CD4-positive, alpha-beta T cell (primary cell): ENCODE data around the gene DISP3. TPM values are rescaled to one million over a fixed set of nuclear protein-coding genes. Genes with fewer than 3 reads are reported as not detected.

Experiments
- ATAC-seq: fragments of 200-7000 bp; cut with Tn5 transposase; one replicate; pipeline ENCODE4 v1.10.0; 2022; ENCODE audit warnings: mild to moderate bottlenecking; ENCODE audit not compliant: poor library complexity
- CTCF ChIA-PET: fragments of 350-600 bp; sonication (Branson Sonifier 250); formaldehyde crosslinking; loops from one replicate; lab custom pipeline; 2021; ENCODE audit warnings: antibody characterized with exemption, inconsistent platforms; lab: Charles Lee
- POLR2A ChIA-PET: fragments of 350-600 bp; sonication (Branson Sonifier 250); formaldehyde crosslinking; loops from one replicate; lab custom pipeline; 2021; ENCODE audit warnings: antibody characterized with exemption, inconsistent platforms; lab: Charles Lee
- DNase-seq, 14 experiments: peaks; one replicate each; pipeline ENCODE4 v3.0.0-alpha.2; 2013 to 2020; ENCODE audit warnings: mixed read lengths in 2 of 14
- H3K27ac ChIP-seq, 2 donors: one replicate each; pipeline versions ENCODE4 v1.5.1 to v1.7.0; 2013; ENCODE audit warnings: low read length in 2 of 2, low read depth in 1 of 2, mild to moderate bottlenecking in 1 of 2
- H3K27me3 ChIP-seq, 2 experiments: 1 replicate in 1 of 2; 2 replicates in 1 of 2; pipeline versions ENCODE4 v1.6.1 to v1.7.0; 2013; ENCODE audit warnings: low read length in 2 of 2, control low read depth in 1 of 2, mild to moderate bottlenecking in 1 of 2, moderate library complexity in 1 of 2; ENCODE audit not compliant: insufficient read depth in 2 of 2, control insufficient read depth in 1 of 2
- H3K36me3 ChIP-seq: one replicate; pipeline ENCODE4 v1.6.1; 2013; ENCODE audit warnings: low read length, control low read depth; ENCODE audit not compliant: insufficient read depth
- H3K4me1 ChIP-seq: one replicate; pipeline ENCODE4 v1.6.1; 2013; ENCODE audit warnings: low read length, control low read depth; ENCODE audit not compliant: insufficient read depth
- H3K4me3 ChIP-seq: one replicate; pipeline ENCODE4 v1.5.1; 2013; ENCODE audit warnings: mild to moderate bottlenecking, low read length, moderate library complexity
- H3K9me3 ChIP-seq, 2 experiments: 1 replicate in 1 of 2; 2 replicates in 1 of 2; pipeline versions ENCODE4 v1.6.1 to v1.7.0; 2013; ENCODE audit warnings: low read length in 2 of 2, mild to moderate bottlenecking in 2 of 2, control low read depth in 1 of 2, moderate library complexity in 1 of 2; ENCODE audit not compliant: control insufficient read depth in 1 of 2, insufficient read depth in 1 of 2
- H3K27ac Mint-ChIP-seq: one replicate; pipeline ENCODE4 v1.8.0; 2020; ENCODE audit warnings: mixed read lengths
- H3K27me3 Mint-ChIP-seq: one replicate; pipeline ENCODE4 v1.8.0; 2021; ENCODE audit warnings: mixed read lengths
- H3K36me3 Mint-ChIP-seq: one replicate; pipeline ENCODE4 v1.8.0; 2021; ENCODE audit warnings: low read depth, mixed read lengths
- H3K4me1 Mint-ChIP-seq: one replicate; pipeline ENCODE4 v1.8.0; 2021; ENCODE audit warnings: low read depth, mixed read lengths
- H3K4me3 Mint-ChIP-seq: one replicate; pipeline ENCODE4 v1.8.0; 2020; ENCODE audit warnings: mild to moderate bottlenecking, mixed read lengths
- H3K9me3 Mint-ChIP-seq: one replicate; pipeline ENCODE4 v1.8.0; 2020; ENCODE audit warnings: mixed read lengths
- intact Hi-C, 2 experiments: fragments of 100-400 bp; cut with DNase I in 1 of 2; cut with micrococcal nuclease in 1 of 2; formaldehyde crosslinking; loops; one replicate each; pipeline versions ENCODE4 v1.15.1 to v1.9.0; 2023 to 2025; cut with DNase I, micrococcal nuclease
- total RNA-seq, 174 experiments: library from RNA in 2 of 174; stranded (reverse) in 2 of 174; gene quantifications; one replicate each; pipeline ENCODE4 v1.2.3 and lab custom pipeline; 2021 to 2026
- TF ChIP-seq, protein P1 (sequence below): fragments of 200-600 bp; IDR thresholded peaks from one replicate; pipeline ENCODE4 v1.8.0; 2022; ENCODE audit warnings: antibody characterized with exemption, mild to moderate bottlenecking

DISP3 gene
- total RNA-seq, 2 experiments from 2014 or later, result 0.55 to 0.56 TPM

DNA sequence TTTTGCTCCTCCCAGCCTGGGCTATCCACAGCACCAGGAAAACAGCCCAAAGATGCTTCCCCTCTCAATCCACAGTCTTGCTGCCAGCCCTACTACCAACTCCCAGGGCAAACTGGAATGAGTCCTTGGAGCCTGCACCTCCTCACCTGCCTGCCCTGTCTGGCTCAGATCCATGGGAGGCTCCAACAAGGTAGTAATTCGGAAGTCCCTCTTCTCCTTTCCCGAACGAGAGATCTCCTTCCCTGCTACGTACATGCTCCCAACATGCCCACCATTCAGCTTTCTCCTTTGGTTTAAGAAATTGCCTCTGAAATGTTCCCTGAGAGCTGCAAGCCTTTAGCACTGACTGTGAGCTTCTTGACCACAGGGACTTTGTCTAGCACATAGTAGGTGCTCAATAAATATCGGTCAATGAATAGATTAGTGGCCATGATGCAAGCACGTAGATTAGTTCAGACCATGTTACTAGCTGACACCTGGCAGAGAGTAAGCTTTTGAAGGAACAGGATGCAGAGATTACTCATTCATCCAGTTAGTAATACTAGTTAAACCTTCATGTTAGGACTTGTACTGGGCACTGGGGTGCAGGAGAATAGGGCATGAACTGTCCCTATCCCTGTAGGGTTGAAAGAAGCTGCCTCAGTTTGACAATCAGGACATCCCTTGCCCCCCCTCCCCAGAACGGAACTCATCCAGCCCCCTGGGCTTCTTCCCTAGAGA is 80.1 kb downstream of the DISP3 start:
- ATAC-seq, result no peak
- H3K9me3 ChIP-seq, result peaks cover 0 to 7% of the 10 kb centered on the region in 2 experiments
- H3K4me3 ChIP-seq, result no peak overlapping the region
- no peaks in the 10 kb centered on the region for H3K36me3 Mint-ChIP-seq
- DNase-seq, result no peak
- peaks cover 80% of the 10 kb centered on the region for H3K27me3 Mint-ChIP-seq
- no peak overlapping the region for H3K27ac Mint-ChIP-seq
- H3K9me3 Mint-ChIP-seq, result no peaks in the 10 kb centered on the region
- CTCF ChIA-PET, result no interaction called here
- TF ChIP-seq, protein P1, sequence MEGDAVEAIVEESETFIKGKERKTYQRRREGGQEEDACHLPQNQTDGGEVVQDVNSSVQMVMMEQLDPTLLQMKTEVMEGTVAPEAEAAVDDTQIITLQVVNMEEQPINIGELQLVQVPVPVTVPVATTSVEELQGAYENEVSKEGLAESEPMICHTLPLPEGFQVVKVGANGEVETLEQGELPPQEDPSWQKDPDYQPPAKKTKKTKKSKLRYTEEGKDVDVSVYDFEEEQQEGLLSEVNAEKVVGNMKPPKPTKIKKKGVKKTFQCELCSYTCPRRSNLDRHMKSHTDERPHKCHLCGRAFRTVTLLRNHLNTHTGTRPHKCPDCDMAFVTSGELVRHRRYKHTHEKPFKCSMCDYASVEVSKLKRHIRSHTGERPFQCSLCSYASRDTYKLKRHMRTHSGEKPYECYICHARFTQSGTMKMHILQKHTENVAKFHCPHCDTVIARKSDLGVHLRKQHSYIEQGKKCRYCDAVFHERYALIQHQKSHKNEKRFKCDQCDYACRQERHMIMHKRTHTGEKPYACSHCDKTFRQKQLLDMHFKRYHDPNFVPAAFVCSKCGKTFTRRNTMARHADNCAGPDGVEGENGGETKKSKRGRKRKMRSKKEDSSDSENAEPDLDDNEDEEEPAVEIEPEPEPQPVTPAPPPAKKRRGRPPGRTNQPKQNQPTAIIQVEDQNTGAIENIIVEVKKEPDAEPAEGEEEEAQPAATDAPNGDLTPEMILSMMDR, result no peak
- H3K27me3 ChIP-seq, result peaks cover 25 to 45% of the 10 kb centered on the region in 2 experiments
- no peak overlapping the region for H3K4me3 Mint-ChIP-seq
- POLR2A ChIA-PET, result no interaction called here
- H3K27ac ChIP-seq, result no peak overlapping the region
- H3K4me1 ChIP-seq, result no peaks in the 10 kb centered on the region
- intact Hi-C loops, result no loop called here
- no peaks in the 10 kb centered on the region for H3K4me1 Mint-ChIP-seq
- H3K36me3 ChIP-seq, result no peaks in the 10 kb centered on the region

DNA sequence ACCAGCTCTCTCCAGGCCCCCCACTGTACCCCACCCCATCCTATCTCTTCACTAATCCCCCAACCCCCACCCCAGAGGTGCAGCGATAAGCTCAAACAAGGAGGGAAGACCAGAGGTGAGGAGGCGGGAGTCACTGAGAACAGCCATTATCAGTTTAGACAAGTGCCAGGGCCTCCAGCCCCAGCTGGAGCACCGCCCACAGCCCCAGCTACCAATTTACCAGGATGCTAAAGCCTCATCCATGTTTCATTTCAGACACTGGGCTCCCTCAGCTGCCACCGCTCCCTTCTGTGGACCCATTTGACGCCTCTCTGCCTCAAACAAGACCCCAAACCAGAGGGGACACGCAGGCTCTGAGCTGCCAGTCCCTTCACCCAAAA is 80.6 kb downstream of the DISP3 start:
- H3K36me3 Mint-ChIP-seq, result no peaks in the 10 kb centered on the region
- Histone ChIP-seq H3K27me3 (peaks cover 25 to 42% of the 10 kb centered on the region in 2 experiments), H3K36me3 (no peaks in the 10 kb centered on the region), H3K9me3 (peaks cover 0 to 7% of the 10 kb centered on the region in 2 experiments), H3K4me1 (no peaks in the 10 kb centered on the region), H3K4me3 (no peak overlapping the region), H3K27ac (no peak overlapping the region)
- no peaks in the 10 kb centered on the region for H3K4me1 Mint-ChIP-seq
- ATAC-seq, result no peak
- no peaks in the 10 kb centered on the region for H3K9me3 Mint-ChIP-seq
- H3K4me3 Mint-ChIP-seq, result no peak overlapping the region
- intact Hi-C loops, result no loop called here
- H3K27me3 Mint-ChIP-seq, result peaks cover 77% of the 10 kb centered on the region
- no peak for DNase-seq
- ChIA-PET POLR2A (no interaction called here), CTCF (no interaction called here)
- TF ChIP-seq, protein P1, result no peak
- H3K27ac Mint-ChIP-seq, result no peak overlapping the region

DNA sequence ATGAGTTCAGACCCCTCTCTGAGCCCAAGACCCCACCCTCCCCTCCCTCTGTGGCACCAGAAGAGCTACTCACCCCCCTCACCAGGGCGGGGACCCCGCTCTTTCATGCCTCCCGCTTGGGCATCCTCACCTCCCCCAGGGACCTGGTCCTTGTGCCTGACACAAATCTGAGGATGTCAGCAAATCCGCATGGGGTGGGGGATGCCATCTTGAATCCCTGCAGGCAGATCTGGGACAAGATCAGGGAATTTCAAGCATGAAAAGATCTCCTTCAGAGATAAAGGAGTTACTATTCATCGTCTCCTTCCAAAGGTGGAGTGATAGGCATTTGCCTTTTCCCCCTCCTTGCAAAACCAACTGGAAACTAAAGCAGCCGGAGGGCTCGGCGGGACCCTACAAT is 81.1 kb downstream of the DISP3 start:
- intact Hi-C loops, result no loop called here
- H3K4me1 ChIP-seq, result no peaks in the 10 kb centered on the region
- Mint-ChIP-seq H3K27me3 (peaks cover 72% of the 10 kb centered on the region), H3K4me3 (no peak overlapping the region), H3K36me3 (no peaks in the 10 kb centered on the region), H3K9me3 (no peaks in the 10 kb centered on the region), H3K4me1 (no peaks in the 10 kb centered on the region), H3K27ac (no peak overlapping the region)
- TF ChIP-seq, protein P1, result no peak
- no peak for DNase-seq
- H3K4me3 ChIP-seq, result no peak overlapping the region
- ChIA-PET POLR2A (no interaction called here), CTCF (no interaction called here)
- no peak overlapping the region for H3K27ac ChIP-seq
- H3K27me3 ChIP-seq, result peaks cover 25 to 37% of the 10 kb centered on the region in 2 experiments
- peaks cover 0 to 7% of the 10 kb centered on the region in 2 experiments for H3K9me3 ChIP-seq
- ATAC-seq, result no peak
- H3K36me3 ChIP-seq, result no peaks in the 10 kb centered on the region
